SK-N-SH treated with all-trans-retinoic acid at 6 μM for 48 hours (cell line): ENCODE measurements around the gene TMEM41A.

Experiments used
- ATAC-seq: fragments of 200-7000 bp; cut with Tn5 transposase; 3 replicates; pipeline ENCODE4 v1.9.1; 2020; ENCODE audit warnings: mild to moderate bottlenecking, moderate library complexity
- TCF4 ChIP-seq: fragments of 250-450 bp; sonication (Bioruptor Pico); IDR thresholded peaks from 2 replicates; pipeline ENCODE4 v1.8.0; 2021; ENCODE audit warnings: mild to moderate bottlenecking, moderate library complexity, borderline replicate concordance
- ZNF70 ChIP-seq: fragments of 450-650 bp; formaldehyde crosslinking; IDR thresholded peaks from 2 replicates; pipeline ENCODE4 v1.5.0; 2020; ENCODE audit warnings: mild to moderate bottlenecking, moderate library complexity
- TF ChIP-seq, protein P1 (sequence below): fragments of 250-450 bp; sonication (Bioruptor Pico); IDR thresholded peaks from 2 replicates; pipeline ENCODE4 v1.8.0; 2021; ENCODE audit warnings: low read depth, mild to moderate bottlenecking, moderate library complexity, borderline replicate concordance
- TF ChIP-seq, protein P2 (sequence below): fragments of 250-450 bp; sonication (Bioruptor Pico); IDR thresholded peaks from 2 replicates; pipeline ENCODE4 v1.5.0; 2020; ENCODE audit warnings: mild to moderate bottlenecking, moderate library complexity

TMEM41A gene

DNA sequence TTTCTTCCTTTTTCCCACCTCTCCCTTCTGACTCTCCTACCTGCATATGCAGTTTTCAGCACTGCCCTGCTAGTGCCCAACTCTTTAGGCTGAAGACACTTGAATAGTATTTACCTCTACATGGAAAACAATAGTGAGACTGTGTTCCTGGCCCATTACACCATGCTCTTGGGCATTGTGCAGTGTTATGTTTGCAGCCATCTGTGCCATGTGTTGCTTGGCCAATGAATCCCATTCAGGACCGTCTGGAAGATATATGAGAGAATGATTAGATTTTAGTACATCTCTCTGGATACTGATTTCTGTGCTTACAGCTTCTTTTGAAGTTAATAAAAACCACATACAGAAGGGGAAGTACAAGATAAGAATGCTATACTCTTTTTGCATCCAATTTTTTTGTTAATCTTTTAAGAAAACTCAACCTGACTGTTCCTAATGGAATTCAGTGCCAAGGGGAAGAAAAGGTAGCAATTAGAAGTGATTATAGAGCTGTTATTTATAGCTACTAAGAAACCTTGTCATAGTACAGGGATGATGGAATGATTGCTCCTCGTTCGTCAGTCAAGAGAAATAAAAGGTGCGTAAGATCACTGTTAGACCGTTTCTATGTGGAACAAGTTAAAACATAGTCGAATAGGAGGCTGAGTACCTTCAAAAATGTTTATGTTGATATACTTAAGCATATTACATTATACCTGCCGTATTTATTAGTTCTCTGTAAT lies 58.9 kb downstream of the TMEM41A start:
- TF ChIP-seq, protein P1, sequence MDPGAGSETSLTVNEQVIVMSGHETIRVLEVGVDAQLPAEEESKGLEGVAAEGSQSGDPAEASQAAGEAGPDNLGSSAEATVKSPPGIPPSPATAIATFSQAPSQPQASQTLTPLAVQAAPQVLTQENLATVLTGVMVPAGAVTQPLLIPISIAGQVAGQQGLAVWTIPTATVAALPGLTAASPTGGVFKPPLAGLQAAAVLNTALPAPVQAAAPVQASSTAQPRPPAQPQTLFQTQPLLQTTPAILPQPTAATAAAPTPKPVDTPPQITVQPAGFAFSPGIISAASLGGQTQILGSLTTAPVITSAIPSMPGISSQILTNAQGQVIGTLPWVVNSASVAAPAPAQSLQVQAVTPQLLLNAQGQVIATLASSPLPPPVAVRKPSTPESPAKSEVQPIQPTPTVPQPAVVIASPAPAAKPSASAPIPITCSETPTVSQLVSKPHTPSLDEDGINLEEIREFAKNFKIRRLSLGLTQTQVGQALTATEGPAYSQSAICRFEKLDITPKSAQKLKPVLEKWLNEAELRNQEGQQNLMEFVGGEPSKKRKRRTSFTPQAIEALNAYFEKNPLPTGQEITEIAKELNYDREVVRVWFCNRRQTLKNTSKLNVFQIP (CRISPR knock-in tag): no peak
- TF ChIP-seq ZNF70 (CRISPR knock-in tag) (no peak), TCF4 (CRISPR knock-in tag) (peak; percentile 48; the same call in 1 of the 2 replicates)
- TF ChIP-seq, protein P2, sequence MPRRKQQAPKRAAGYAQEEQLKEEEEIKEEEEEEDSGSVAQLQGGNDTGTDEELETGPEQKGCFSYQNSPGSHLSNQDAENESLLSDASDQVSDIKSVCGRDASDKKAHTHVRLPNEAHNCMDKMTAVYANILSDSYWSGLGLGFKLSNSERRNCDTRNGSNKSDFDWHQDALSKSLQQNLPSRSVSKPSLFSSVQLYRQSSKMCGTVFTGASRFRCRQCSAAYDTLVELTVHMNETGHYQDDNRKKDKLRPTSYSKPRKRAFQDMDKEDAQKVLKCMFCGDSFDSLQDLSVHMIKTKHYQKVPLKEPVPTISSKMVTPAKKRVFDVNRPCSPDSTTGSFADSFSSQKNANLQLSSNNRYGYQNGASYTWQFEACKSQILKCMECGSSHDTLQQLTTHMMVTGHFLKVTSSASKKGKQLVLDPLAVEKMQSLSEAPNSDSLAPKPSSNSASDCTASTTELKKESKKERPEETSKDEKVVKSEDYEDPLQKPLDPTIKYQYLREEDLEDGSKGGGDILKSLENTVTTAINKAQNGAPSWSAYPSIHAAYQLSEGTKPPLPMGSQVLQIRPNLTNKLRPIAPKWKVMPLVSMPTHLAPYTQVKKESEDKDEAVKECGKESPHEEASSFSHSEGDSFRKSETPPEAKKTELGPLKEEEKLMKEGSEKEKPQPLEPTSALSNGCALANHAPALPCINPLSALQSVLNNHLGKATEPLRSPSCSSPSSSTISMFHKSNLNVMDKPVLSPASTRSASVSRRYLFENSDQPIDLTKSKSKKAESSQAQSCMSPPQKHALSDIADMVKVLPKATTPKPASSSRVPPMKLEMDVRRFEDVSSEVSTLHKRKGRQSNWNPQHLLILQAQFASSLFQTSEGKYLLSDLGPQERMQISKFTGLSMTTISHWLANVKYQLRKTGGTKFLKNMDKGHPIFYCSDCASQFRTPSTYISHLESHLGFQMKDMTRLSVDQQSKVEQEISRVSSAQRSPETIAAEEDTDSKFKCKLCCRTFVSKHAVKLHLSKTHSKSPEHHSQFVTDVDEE (CRISPR knock-in tag): peak; percentile 20; the same call in 1 of the 2 replicates
- ATAC-seq: no peak
